CD14-positive monocyte (primary cell): Measurements from ENCODE around the gene GMDS. TPM values are rescaled to one million over a fixed set of nuclear protein-coding genes. Genes with fewer than 3 reads are reported as not detected.
A peak's percentile ranks its signal among the peaks of the same experiment; 100 is the strongest.

Experiments used
- DNase-seq, 3 donors: peaks; one replicate each; pipeline ENCODE4 v3.0.0-alpha.2; 2011 to 2022
- H2AFZ ChIP-seq: 2 replicates; pipeline ENCODE4 v1.6.0; 2012; ENCODE audit warnings: mild to moderate bottlenecking, low read depth, low read length, inconsistent platforms; ENCODE audit not compliant: insufficient read depth, poor library complexity, severe bottlenecking
- H3K27ac ChIP-seq, 2 donors: 1 replicate in 1 of 2; 2 replicates in 1 of 2; pipeline ENCODE4 v1.5.1; 2012 to 2013; ENCODE audit warnings: low read length in 2 of 2, control low read depth in 1 of 2, inconsistent platforms in 1 of 2, low read depth in 1 of 2, mild to moderate bottlenecking in 1 of 2
- H3K27me3 ChIP-seq, 2 donors: one replicate each; pipeline versions ENCODE4 v1.6.0 to v1.6.1; 2011 to 2013; ENCODE audit warnings: low read length in 2 of 2; ENCODE audit not compliant: control insufficient read depth in 2 of 2, insufficient read depth in 2 of 2
- H3K36me3 ChIP-seq, 2 donors: replicated peaks in 1 of 2; 1 replicate in 1 of 2; 2 replicates in 1 of 2; pipeline versions ENCODE4 v1.5.1 to v1.6.1; 2012 to 2013; ENCODE audit warnings: low read length in 2 of 2, control low read depth in 1 of 2, inconsistent platforms in 1 of 2, mild to moderate bottlenecking in 1 of 2; ENCODE audit not compliant: insufficient read depth in 2 of 2, control insufficient read depth in 1 of 2
- H3K4me1 ChIP-seq, 2 donors: 1 replicate in 1 of 2; 2 replicates in 1 of 2; pipeline versions ENCODE4 v1.5.1 to v1.6.1; 2012 to 2013; ENCODE audit warnings: low read length in 2 of 2, control low read depth in 1 of 2, inconsistent platforms in 1 of 2, mild to moderate bottlenecking in 1 of 2, moderate library complexity in 1 of 2; ENCODE audit not compliant: insufficient read depth in 2 of 2, control insufficient read depth in 1 of 2
- H3K4me2 ChIP-seq: replicated peaks from 2 replicates; pipeline ENCODE3; 2012; ENCODE audit warnings: low read length, moderate library complexity, mild to moderate bottlenecking; ENCODE audit not compliant: poor library complexity, severe bottlenecking; ENCODE audit errors: extremely low read depth
- H3K4me3 ChIP-seq, 3 experiments: fragments of 200-600 bp in 1 of 3; sonication (generic) in 1 of 3; replicated peaks in 1 of 3; 1 replicate in 2 of 3; 2 replicates in 1 of 3; pipeline ENCODE4 v1.5.1; 2011 to 2013; ENCODE audit warnings: low read length in 3 of 3, mild to moderate bottlenecking in 3 of 3, control low read depth in 2 of 3, low read depth in 2 of 3, inconsistent platforms in 1 of 3, moderate library complexity in 1 of 3
- H3K79me2 ChIP-seq: 2 replicates; pipeline ENCODE4 v1.6.0; 2012; ENCODE audit warnings: mild to moderate bottlenecking, control low read depth, inconsistent platforms, low read length, moderate library complexity; ENCODE audit not compliant: insufficient read depth
- H3K9ac ChIP-seq: 2 replicates; pipeline ENCODE4 v1.6.0; 2017; ENCODE audit warnings: low read length, mild to moderate bottlenecking; ENCODE audit not compliant: insufficient read depth, poor library complexity, severe bottlenecking
- H3K9me3 ChIP-seq, 2 donors: replicated peaks in 1 of 2; 1 replicate in 1 of 2; 2 replicates in 1 of 2; pipeline versions ENCODE4 v1.5.1 to v1.6.1; 2012 to 2013; ENCODE audit warnings: low read length in 2 of 2, control low read depth in 1 of 2; ENCODE audit not compliant: control insufficient read depth in 1 of 2, insufficient read depth in 1 of 2
- H4K20me1 ChIP-seq: 2 replicates; pipeline ENCODE4 v1.6.0; 2012; ENCODE audit warnings: mild to moderate bottlenecking, low read length, control low read depth, moderate library complexity; ENCODE audit not compliant: insufficient read depth
- H3K27ac Mint-ChIP-seq, 7 donors: one replicate each; pipeline ENCODE4 v1.8.0; 2020; ENCODE audit warnings: mild to moderate bottlenecking in 7 of 7, mixed read lengths in 7 of 7, moderate library complexity in 6 of 7, inconsistent platforms in 2 of 7
- H3K27me3 Mint-ChIP-seq, 3 donors: one replicate each; pipeline ENCODE4 v1.8.0; 2021 to 2022; ENCODE audit warnings: low read depth in 3 of 3, mild to moderate bottlenecking in 3 of 3, mixed read lengths in 3 of 3, moderate library complexity in 3 of 3, inconsistent platforms in 1 of 3
- H3K36me3 Mint-ChIP-seq, 2 donors: one replicate each; pipeline ENCODE4 v1.8.0; 2020; ENCODE audit warnings: mixed read lengths in 2 of 2, inconsistent platforms in 1 of 2, mild to moderate bottlenecking in 1 of 2
- H3K4me1 Mint-ChIP-seq: one replicate; pipeline ENCODE4 v1.8.0; 2020; ENCODE audit warnings: mild to moderate bottlenecking, mixed read lengths
- H3K4me3 Mint-ChIP-seq, 2 donors: one replicate each; pipeline ENCODE4 v1.8.0; 2020; ENCODE audit warnings: mild to moderate bottlenecking in 2 of 2, mixed read lengths in 2 of 2, moderate library complexity in 1 of 2
- H3K9me3 Mint-ChIP-seq, 7 donors: one replicate each; pipeline ENCODE4 v1.8.0; 2020 to 2022; ENCODE audit warnings: mixed read lengths in 7 of 7, mild to moderate bottlenecking in 6 of 7, moderate library complexity in 6 of 7, inconsistent platforms in 2 of 7
- CTCF ChIP-seq: fragments of 200-600 bp; IDR thresholded peaks from one replicate; pipeline ENCODE4 v1.8.0; 2022; ENCODE audit warnings: antibody characterized with exemption, mild to moderate bottlenecking
- WGBS: methylation state at CpG from one replicate; pipeline ENCODE4 v1.1.5; 2013; ENCODE audit warnings: missing lambda C conversion rate; ENCODE audit not compliant: insufficient coverage; 5-methylcytosine and 5-hydroxymethylcytosine counted together
- intact Hi-C, 2 donors: fragments of 100-400 bp; cut with micrococcal nuclease; formaldehyde crosslinking; loops; one replicate each; pipeline versions ENCODE4 v1.15.0 to v1.15.1; 2023
- polyA plus RNA-seq, 3 donors: library from polyadenylated mRNA; depleted of rRNA in 1 of 3; unstranded in 2 of 3; stranded (reverse) in 1 of 3; fragments of 300-500 nt in 2 of 3; fragments of >200 nt in 1 of 3; fragmentation: Illumina TruSeq in 2 of 3; gene quantifications; 1 replicate in 2 of 3; 2 replicates in 1 of 3; pipeline ENCODE4 v1.2.3, GENCODE V29; 2012 to 2021

Gene GMDS
- polyA plus RNA-seq, 3 donors: 10.5 to 19.9 (median 17.6) TPM

DNA sequence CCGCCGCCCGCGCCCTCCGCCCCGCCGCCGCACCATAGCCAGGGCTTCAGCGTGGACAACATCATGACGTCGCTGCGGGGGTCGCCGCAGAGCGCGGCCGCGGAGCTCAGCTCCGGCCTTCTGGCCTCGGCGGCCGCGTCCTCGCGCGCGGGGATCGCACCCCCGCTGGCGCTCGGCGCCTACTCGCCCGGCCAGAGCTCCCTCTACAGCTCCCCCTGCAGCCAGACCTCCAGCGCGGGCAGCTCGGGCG, 634.2 kb downstream of the GMDS start:
- Mint-ChIP-seq H3K9me3 (peaks cover 0 to 46% (median 20%) of the 10 kb centered on the region in 7 donors), H3K4me3 (no peak overlapping the region), H3K27me3 (peaks cover 72 to 95% (median 75%) of the 10 kb centered on the region in 3 donors), H3K36me3 (peaks cover 7 to 12% of the 10 kb centered on the region in 2 donors), H3K27ac (no peak overlapping the region), H3K4me1 (peaks cover 44% of the 10 kb centered on the region)
- TF ChIP-seq CTCF: no peak
- no peak overlapping the region for H3K9ac ChIP-seq
- H3K27me3 ChIP-seq: peaks cover 70 to 78% of the 10 kb centered on the region in 2 donors
- H3K27ac ChIP-seq: no peak overlapping the region
- H3K36me3 ChIP-seq: no peaks in the 10 kb centered on the region
- peak overlapping the region in 1 of 3 experiments; percentile 66 for H3K4me3 ChIP-seq
- DNase-seq: no peak
- no peak overlapping the region for H2AFZ ChIP-seq
- intact Hi-C loops: loop anchor here in 1 of 2 donors (5.0 to 10.0 kb wide), 2 partner anchors 634 to 836 kb away; partner anchors contain the start of gene GMDS
- 2% methylated on average over 34 of the region's 38 CpGs for WGBS
- H4K20me1 ChIP-seq: no peaks in the 10 kb centered on the region
- peaks cover 4 to 36% of the 10 kb centered on the region in 2 donors for H3K9me3 ChIP-seq
- no peaks in the 10 kb centered on the region for H3K79me2 ChIP-seq
- H3K4me1 ChIP-seq: peaks cover 50 to 68% of the 10 kb centered on the region in 2 donors
- peak overlapping the region; percentile 77 for H3K4me2 ChIP-seq

DNA sequence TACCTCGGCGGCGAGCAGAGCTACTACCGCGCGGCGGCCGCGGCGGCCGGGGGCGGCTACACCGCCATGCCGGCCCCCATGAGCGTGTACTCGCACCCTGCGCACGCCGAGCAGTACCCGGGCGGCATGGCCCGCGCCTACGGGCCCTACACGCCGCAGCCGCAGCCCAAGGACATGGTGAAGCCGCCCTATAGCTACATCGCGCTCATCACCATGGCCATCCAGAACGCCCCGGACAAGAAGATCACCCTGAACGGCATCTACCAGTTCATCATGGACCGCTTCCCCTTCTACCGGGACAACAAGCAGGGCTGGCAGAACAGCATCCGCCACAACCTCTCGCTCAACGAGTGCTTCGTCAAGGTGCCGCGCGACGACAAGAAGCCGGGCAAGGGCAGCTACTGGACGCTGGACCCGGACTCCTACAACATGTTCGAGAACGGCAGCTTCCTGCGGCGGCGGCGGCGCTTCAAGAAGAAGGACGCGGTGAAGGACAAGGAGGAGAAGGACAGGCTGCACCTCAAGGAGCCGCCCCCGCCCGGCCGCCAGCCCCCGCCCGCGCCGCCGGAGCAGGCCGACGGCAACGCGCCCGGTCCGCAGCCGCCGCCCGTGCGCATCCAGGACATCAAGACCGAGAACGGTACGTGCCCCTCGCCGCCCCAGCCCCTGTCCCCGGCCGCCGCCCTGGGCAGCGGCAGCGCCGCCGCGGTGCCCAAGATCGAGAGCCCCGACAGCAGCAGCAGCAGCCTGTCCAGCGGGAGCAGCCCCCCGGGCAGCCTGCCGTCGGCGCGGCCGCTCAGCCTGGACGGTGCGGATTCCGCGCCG, 634.7 kb downstream of the GMDS start:
- Histone ChIP-seq H3K9me3 (peaks cover 4 to 40% of the 10 kb centered on the region in 2 donors), H2AFZ (no peak overlapping the region), H3K79me2 (no peaks in the 10 kb centered on the region), H3K4me3 (peak overlapping the region in 2 of 3 experiments; percentile 16 to 66), H3K9ac (no peak overlapping the region), H3K27ac (no peak overlapping the region), H3K36me3 (no peaks in the 10 kb centered on the region), H3K27me3 (peaks cover 70 to 78% of the 10 kb centered on the region in 2 donors), H4K20me1 (no peaks in the 10 kb centered on the region), H3K4me1 (peaks cover 50 to 68% of the 10 kb centered on the region in 2 donors), H3K4me2 (peak overlapping the region; percentile 77)
- Mint-ChIP-seq H3K27me3 (peaks cover 72 to 95% (median 75%) of the 10 kb centered on the region in 3 donors), H3K27ac (no peak overlapping the region), H3K36me3 (peaks cover 7 to 13% of the 10 kb centered on the region in 2 donors), H3K4me3 (peak overlapping the region; percentile 80 to 90), H3K4me1 (peaks cover 47% of the 10 kb centered on the region), H3K9me3 (peaks cover 0 to 46% (median 20%) of the 10 kb centered on the region in 7 donors)
- no peak for TF ChIP-seq CTCF
- WGBS: 3% methylated on average over 101 of the region's 101 CpGs
- DNase-seq: peak in 2 of 3 donors; percentile 33 to 55
- intact Hi-C loops: loop anchor here in 1 of 2 donors (5.0 to 10.0 kb wide), 2 partner anchors 634 to 837 kb away; partner anchors contain the start of gene GMDS
